HFF-Myc (cell line): ENCODE measurements around the gene SQSTM1.

Experiments used
- DNase-seq: peaks from one replicate; pipeline ENCODE4 v3.0.0-alpha.2; 2011; ENCODE audit warnings: low read depth; ENCODE audit errors: extremely low read depth
- H3K4me3 ChIP-seq: replicated peaks from 2 replicates; pipeline ENCODE4 v1.5.1; 2011; ENCODE audit warnings: low read depth, mild to moderate bottlenecking, control low read depth, low read length
- TF ChIP-seq, protein P1 (sequence below): IDR thresholded peaks from 2 replicates; pipeline ENCODE4 v1.5.1; 2012; ENCODE audit warnings: mild to moderate bottlenecking, low read depth, low read length, control low read depth; ENCODE audit errors: missing control alignments

Gene SQSTM1

DNA sequence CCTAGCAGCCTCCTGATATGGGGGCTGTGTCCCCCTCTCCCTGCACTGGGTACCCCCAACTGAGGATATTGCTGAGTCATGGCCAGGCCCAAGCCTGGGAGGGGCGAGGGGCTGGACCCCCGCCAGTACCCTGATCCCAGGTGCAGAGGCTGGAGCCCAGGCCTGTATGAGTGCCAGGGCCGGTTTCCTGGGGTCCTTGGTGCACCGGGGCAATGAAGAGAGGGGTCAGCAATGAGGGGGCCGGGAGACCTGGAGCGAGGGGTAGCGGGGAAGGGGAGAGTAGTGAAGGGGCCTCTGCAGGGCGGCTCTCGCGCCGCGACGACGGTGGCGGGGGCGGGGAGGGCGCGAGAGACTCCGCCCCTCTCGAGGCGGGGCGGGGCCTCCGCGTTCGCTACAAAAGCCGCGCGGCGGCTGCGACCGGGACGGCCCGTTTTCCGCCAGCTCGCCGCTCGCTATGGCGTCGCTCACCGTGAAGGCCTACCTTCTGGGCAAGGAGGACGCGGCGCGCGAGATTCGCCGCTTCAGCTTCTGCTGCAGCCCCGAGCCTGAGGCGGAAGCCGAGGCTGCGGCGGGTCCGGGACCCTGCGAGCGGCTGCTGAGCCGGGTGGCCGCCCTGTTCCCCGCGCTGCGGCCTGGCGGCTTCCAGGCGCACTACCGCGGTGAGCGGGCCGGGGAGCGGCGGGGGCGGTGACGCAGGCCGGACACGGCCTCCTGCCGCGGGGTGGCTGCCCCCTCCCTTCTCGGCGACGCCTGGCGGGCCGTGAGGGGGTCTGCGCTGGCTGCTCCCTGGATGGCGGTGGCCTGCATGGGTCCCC lies at the start of gene SQSTM1:
TSS of gene SQSTM1 (plus strand) at position 423 of the 815 bp plus-strand sequence. CDS start at position 455, 32 bp downstream.
- DNase-seq, result no peak
- TF ChIP-seq, protein P1, sequence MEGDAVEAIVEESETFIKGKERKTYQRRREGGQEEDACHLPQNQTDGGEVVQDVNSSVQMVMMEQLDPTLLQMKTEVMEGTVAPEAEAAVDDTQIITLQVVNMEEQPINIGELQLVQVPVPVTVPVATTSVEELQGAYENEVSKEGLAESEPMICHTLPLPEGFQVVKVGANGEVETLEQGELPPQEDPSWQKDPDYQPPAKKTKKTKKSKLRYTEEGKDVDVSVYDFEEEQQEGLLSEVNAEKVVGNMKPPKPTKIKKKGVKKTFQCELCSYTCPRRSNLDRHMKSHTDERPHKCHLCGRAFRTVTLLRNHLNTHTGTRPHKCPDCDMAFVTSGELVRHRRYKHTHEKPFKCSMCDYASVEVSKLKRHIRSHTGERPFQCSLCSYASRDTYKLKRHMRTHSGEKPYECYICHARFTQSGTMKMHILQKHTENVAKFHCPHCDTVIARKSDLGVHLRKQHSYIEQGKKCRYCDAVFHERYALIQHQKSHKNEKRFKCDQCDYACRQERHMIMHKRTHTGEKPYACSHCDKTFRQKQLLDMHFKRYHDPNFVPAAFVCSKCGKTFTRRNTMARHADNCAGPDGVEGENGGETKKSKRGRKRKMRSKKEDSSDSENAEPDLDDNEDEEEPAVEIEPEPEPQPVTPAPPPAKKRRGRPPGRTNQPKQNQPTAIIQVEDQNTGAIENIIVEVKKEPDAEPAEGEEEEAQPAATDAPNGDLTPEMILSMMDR, result no peak
- peak within 1 kb of the TSS; percentile 93 for H3K4me3 ChIP-seq

DNA sequence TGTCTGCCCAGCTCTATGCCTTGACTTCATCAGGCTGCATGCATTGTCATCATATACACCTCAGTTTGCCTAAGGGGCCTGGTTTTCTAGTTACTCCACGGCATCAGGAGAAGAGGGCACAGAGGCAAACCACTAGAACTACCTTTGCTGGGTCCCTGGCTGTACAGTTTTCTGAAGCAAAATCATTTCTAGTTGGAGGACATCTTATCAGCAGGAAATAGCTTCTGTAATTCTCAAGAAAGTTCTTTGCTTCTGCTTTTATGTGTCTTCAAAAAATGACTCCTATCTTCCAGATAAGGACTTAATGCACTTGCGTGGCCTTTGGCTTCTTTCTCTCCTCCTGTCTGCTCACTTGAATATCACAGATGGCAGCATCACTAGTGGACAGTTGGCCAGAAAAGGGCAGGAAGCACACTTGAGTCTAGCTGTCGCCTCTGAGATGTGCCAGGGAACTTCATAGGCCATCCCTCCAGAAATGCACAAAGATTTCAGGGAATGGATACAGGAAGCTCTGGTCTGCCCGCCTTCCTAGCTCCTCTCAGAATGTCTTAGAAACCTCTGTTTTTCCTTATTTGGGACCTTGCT lies 49.3 kb upstream of the SQSTM1 start:
- TF ChIP-seq, protein P1, result no peak
- H3K4me3 ChIP-seq, result no peak overlapping the region
- no peak for DNase-seq

DNA sequence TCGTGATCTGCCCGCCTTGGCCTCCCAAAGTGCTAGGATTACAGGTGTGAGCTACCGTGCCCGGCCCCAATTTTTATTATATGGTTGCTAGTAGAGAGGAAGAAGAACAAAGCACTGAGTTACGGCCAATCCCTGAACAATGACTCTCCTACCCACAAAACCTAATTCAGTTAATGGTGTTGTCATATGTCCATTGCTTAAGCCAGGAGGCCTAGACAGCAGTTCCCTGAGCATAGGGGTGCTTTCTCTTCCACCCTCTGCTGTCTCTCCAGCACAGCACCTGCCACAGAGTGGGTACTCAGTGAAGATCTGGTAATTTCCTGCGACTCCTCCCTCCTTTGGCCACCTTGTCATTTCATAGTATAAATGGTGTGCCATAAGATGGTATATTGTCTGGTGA lies 48.4 kb upstream of the SQSTM1 start:
- TF ChIP-seq, protein P1, result no peak
- no peak for DNase-seq
- H3K4me3 ChIP-seq, result no peak overlapping the region

DNA sequence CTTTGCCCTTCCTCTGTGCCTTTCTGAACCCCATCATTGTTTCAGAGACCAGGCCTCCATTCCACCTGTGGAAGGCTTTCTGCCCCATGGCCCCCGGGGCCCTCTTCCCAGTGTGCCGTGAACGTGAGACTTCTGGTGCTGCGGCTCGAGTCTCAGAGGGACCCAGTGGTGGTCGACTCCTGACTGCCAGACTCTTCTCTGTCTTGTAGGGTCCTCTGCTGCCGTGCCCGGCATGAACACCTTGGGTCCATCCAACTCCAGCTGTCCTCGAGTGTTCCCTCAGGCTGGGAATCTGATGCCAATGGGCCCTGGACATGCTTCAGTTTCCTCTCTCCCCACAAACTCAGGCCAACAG lies 47.0 kb upstream of the SQSTM1 start:
- TF ChIP-seq, protein P1, result no peak
- no peak for DNase-seq
- H3K4me3 ChIP-seq, result no peak overlapping the region

DNA sequence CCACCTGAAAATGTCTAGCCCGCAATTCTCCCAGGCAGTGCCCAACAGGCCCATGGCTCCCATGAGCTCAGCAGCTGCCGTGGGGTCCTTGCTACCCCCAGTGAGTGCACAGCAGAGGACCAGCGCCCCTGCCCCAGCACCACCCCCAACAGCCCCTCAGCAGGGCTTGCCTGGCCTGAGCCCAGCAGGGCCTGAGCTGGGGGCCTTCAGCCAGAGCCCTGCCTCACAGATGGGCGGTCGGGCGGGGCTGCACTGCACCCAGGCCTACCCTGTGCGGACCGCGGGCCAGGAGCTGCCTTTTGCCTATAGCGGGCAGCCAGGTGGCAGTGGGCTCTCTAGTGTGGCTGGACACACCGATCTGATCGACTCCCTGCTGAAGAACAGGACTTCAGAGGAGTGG lies 46.3 kb upstream of the SQSTM1 start:
- H3K4me3 ChIP-seq, result no peak overlapping the region
- no peak for DNase-seq
- TF ChIP-seq, protein P1, result no peak

DNA sequence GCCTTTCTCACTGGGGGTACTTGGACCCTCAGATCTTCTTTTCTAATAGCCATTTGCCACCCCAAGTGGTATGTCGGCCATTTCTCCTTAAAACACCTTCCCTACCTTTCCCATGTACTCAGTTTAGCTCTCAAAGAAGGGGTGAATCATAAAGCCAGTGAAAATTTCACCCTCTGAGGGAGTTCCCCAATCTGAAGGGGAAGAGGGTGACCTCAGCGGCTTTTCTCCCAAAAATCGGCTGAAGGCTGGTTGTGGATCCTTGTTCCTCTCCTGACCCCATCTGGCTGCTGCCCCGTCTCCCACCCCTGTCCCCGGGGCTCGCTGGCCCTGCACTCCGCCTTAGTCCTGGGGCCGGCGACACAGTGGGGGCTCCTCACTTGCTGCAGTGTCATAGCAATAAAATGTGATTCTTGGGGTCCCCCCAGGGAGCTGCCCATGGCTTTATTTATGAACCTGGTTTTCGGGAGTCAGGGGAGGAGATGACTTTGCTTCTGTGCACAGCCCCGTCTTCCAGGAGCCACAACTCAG lies 44.2 kb upstream of the SQSTM1 start:
- no peak for DNase-seq
- no peak overlapping the region for H3K4me3 ChIP-seq
- TF ChIP-seq, protein P1, result no peak
